HFFc6 (cell line): ENCODE results near the gene ADAT3. TPM values are rescaled to one million over a fixed set of nuclear protein-coding genes. Genes with fewer than 3 reads are reported as not detected.

ENCODE experiments used
- DNase-seq: peaks from one replicate; pipeline ENCODE4 v3.0.0-alpha.2; 2018
- H3K27ac Mint-ChIP-seq: 2 replicates; pipeline ENCODE4 v1.8.0; 2020; ENCODE audit warnings: mild to moderate bottlenecking, mixed read lengths
- H3K27me3 Mint-ChIP-seq: 2 replicates; pipeline ENCODE4 v1.8.0; 2021; ENCODE audit warnings: mild to moderate bottlenecking, moderate library complexity, mixed read lengths; ENCODE audit not compliant: insufficient read depth
- H3K36me3 Mint-ChIP-seq: 2 replicates; pipeline ENCODE4 v1.8.0; 2021; ENCODE audit warnings: low read depth, mixed read lengths
- H3K4me1 Mint-ChIP-seq: 2 replicates; pipeline ENCODE4 v1.8.0; 2020; ENCODE audit warnings: low read depth, mixed read lengths
- H3K4me3 Mint-ChIP-seq: 2 replicates; pipeline ENCODE4 v1.8.0; 2020; ENCODE audit warnings: mild to moderate bottlenecking, moderate library complexity, mixed read lengths
- H3K9me3 Mint-ChIP-seq: 2 replicates; pipeline ENCODE4 v1.8.0; 2020; ENCODE audit warnings: mild to moderate bottlenecking, mixed read lengths
- total RNA-seq, 6 experiments: library from RNA; stranded (reverse); fragmentation: NEBNext Ultra II Directional; extraction: Animal tissue kit (Norgen Biotek cat#: 25700); gene quantifications; 2 replicates in 1 of 6; 3 replicates in 5 of 6; pipeline ENCODE4 v1.2.3, GENCODE V29; 2021
- TF ChIP-seq, protein P1 (sequence below): fragments of 200-600 bp; sonication (generic); IDR thresholded peaks from 2 replicates; pipeline ENCODE4 v1.5.0; 2021; ENCODE audit warnings: antibody characterized with exemption, mild to moderate bottlenecking

The ADAT3 gene
- total RNA-seq, 6 experiments from 2014 or later = 2.3 to 4.2 (median 3.0) TPM

DNA sequence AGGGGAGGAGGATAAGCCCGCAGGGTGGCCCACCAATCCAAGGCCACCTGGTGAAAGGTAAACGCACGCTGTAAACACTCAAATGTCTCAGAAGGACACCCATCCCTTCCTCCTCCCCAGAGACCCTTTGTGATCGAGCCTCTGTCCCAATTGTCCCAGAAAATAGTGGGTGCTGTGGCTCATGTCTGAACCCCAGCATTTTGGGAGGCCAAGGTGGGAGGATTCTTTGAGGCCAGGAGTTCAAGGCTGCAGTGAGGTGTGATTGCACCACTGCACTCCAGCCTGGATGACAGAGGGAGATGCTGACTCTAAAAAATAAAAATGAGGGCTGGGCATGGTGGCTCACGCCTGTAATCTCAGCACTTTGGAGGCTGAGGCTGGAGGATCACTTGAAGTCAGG is 16.8 kb upstream of the ADAT3 start:
- Mint-ChIP-seq H3K27ac (no peak overlapping the region), H3K27me3 (peaks cover 2% of the 10 kb centered on the region), H3K4me3 (no peak overlapping the region), H3K36me3 (no peaks in the 10 kb centered on the region; the same call in 1 of the 2 replicates), H3K9me3 (no peaks in the 10 kb centered on the region), H3K4me1 (peaks cover 9% of the 10 kb centered on the region)
- DNase-seq = no peak
- TF ChIP-seq, protein P1, sequence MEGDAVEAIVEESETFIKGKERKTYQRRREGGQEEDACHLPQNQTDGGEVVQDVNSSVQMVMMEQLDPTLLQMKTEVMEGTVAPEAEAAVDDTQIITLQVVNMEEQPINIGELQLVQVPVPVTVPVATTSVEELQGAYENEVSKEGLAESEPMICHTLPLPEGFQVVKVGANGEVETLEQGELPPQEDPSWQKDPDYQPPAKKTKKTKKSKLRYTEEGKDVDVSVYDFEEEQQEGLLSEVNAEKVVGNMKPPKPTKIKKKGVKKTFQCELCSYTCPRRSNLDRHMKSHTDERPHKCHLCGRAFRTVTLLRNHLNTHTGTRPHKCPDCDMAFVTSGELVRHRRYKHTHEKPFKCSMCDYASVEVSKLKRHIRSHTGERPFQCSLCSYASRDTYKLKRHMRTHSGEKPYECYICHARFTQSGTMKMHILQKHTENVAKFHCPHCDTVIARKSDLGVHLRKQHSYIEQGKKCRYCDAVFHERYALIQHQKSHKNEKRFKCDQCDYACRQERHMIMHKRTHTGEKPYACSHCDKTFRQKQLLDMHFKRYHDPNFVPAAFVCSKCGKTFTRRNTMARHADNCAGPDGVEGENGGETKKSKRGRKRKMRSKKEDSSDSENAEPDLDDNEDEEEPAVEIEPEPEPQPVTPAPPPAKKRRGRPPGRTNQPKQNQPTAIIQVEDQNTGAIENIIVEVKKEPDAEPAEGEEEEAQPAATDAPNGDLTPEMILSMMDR = no peak

DNA sequence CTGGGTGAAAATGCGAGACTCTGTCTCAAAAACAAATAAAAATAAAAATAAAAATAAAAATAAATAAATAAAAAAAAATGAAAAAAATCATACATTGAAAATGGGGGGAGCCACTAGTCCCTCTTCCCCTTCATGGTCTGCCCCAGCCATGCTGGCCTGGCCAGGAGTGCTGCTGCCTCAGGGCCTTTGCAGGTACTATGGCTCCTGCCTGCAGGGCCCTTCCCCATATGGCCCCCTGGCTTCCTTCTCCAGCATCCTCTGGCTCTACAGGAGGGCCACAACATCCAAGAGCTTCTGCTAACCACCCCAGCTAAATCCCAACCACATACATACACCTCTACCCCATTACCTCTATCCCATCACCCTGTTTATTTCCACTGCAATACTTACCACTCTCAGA is 15.3 kb upstream of the ADAT3 start:
- Mint-ChIP-seq H3K27me3 (peaks cover 2% of the 10 kb centered on the region), H3K27ac (no peak overlapping the region), H3K36me3 (no peaks in the 10 kb centered on the region)

DNA sequence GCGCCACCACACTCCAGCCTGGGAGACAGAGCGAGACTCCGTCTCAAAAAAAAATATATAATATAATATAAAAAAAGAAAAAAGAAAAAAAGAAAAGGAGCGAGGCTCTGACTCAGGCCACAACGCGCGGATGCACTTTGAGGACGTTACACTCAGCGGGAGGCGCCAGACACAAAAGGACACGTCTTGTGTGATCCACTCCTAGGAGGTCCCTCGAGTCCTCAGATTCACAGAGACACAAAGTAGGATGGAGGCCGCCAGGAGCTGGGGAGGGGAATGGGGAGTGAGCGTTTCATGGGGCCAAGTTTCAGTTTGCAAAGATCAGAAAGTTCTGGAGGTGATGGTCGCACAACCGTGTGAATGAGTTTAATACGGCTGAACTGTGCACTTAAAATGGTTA is 11.4 kb upstream of the ADAT3 start:
- H3K9me3 Mint-ChIP-seq = no peaks in the 10 kb centered on the region
- TF ChIP-seq, protein P1 = no peak
- H3K27me3 Mint-ChIP-seq = peaks cover 2% of the 10 kb centered on the region
- peaks cover 7% of the 10 kb centered on the region for H3K4me1 Mint-ChIP-seq
- no peak for DNase-seq
- H3K4me3 Mint-ChIP-seq = no peak overlapping the region
- no peaks in the 10 kb centered on the region for H3K36me3 Mint-ChIP-seq
- no peak overlapping the region for H3K27ac Mint-ChIP-seq

More for the DNA sequence above, 15.3 kb upstream of the ADAT3 start:
- TF ChIP-seq, protein P1 = no peak
- DNase-seq = no peak
- H3K4me3 Mint-ChIP-seq = no peak overlapping the region
- H3K9me3 Mint-ChIP-seq = no peaks in the 10 kb centered on the region
- no peaks in the 10 kb centered on the region for H3K4me1 Mint-ChIP-seq

DNA sequence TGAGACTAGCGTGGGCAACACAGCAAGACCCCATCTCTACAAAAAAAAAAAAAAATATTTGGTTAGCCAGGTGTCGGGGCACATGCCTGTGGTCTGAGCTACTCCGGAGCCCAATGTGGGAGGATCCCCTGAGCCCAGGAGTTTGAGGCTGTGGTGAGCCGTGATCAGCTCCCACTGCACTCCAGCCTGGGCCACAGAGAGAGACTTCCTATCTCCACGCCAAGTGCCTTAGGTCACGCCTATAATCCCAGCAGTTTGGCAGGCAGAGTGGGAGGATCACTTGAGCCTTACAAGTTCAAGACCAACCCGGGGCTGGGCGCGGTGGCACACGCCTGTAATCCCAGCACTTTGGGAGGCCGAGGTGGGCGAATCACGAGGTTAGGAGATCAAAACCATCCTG is 8.7 kb upstream of the ADAT3 start:
- Mint-ChIP-seq H3K4me1 (peaks cover 7% of the 10 kb centered on the region), H3K9me3 (no peaks in the 10 kb centered on the region), H3K27ac (no peak overlapping the region), H3K36me3 (no peaks in the 10 kb centered on the region), H3K4me3 (no peak overlapping the region), H3K27me3 (no peaks in the 10 kb centered on the region)
- TF ChIP-seq, protein P1 = no peak
- DNase-seq = no peak

DNA sequence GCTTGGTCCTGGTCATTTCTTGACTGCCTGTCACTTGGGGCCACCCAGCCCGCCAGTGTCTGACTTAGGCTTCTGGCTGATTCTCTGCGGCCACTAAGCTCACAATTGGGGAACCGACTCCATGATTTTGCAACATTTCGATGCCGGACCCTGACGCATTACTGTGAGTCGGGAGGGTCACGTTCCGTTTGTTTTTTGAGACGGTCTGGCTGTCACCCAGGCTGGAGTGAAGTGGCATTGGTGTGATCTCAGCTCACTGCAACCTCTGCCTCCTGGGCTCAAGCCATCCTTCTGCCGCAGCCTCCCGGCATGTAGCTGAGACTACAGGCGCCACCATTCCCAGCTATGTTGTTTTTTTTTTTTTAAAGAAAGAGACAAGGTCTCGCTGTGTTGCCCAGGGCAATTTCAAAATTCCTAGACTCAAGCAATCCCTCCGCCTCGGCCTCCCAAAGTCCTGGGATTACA is 3.2 kb upstream of the ADAT3 start:
- no peaks in the 10 kb centered on the region for H3K9me3 Mint-ChIP-seq
- TF ChIP-seq, protein P1 = no peak
- no peak for DNase-seq
- H3K36me3 Mint-ChIP-seq = no peaks in the 10 kb centered on the region; the same call in 1 of the 2 replicates
- no peak overlapping the region for H3K4me3 Mint-ChIP-seq
- H3K4me1 Mint-ChIP-seq = peaks cover 12% of the 10 kb centered on the region
- H3K27me3 Mint-ChIP-seq = no peaks in the 10 kb centered on the region; the same call in 1 of the 2 replicates
- no peak overlapping the region for H3K27ac Mint-ChIP-seq

DNA sequence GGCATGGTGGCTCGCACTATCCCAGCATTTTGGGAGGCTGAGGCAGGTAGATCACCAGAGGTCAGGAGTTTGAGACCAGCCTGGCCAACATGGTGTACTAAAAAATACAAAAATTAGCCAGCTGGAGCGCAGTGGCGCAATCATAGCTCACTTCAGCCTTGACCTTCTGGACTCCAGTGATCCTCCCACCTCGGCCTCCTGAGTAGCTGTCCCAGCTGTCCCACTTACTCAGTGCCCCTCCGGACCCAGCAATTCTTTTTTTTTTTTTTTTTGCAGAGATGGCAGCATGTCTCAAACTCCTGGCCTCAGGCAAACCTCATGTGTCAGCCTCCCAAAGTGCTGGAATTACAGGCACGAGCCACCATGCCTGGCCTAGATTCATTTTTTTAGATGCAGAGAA is 2.3 kb upstream of the ADAT3 start:
- no peaks in the 10 kb centered on the region; the same call in 1 of the 2 replicates for H3K27me3 Mint-ChIP-seq
- H3K4me1 Mint-ChIP-seq = peaks cover 6% of the 10 kb centered on the region
- TF ChIP-seq, protein P1 = no peak
- H3K27ac Mint-ChIP-seq = no peak overlapping the region
- DNase-seq = no peak
- H3K4me3 Mint-ChIP-seq = no peak overlapping the region
- H3K9me3 Mint-ChIP-seq = no peaks in the 10 kb centered on the region
- no peaks in the 10 kb centered on the region; the same call in 1 of the 2 replicates for H3K36me3 Mint-ChIP-seq
